8988T (cell line): ENCODE results near the gene GTF2F2.
A peak's percentile ranks its signal among the peaks of the same experiment; 100 is the strongest.
"Not testable (repeated sequence)": the region's sequence is repeated elsewhere in the genome, so short reads cannot be mapped to it uniquely, and the experiment has no call there.

ENCODE experiments used
- DNase-seq: peaks from one replicate; pipeline ENCODE4 v3.0.0; 2011

GTF2F2 gene

GRCh38 chr13:45257638-45258333 lies 137.5 kb downstream of the GTF2F2 start:
- DNase-seq = no peak

- no peak for DNase-seq
These were observed 138.0 kb downstream of the GTF2F2 start for GRCh38 chr13:45258334-45258675.

DNA sequence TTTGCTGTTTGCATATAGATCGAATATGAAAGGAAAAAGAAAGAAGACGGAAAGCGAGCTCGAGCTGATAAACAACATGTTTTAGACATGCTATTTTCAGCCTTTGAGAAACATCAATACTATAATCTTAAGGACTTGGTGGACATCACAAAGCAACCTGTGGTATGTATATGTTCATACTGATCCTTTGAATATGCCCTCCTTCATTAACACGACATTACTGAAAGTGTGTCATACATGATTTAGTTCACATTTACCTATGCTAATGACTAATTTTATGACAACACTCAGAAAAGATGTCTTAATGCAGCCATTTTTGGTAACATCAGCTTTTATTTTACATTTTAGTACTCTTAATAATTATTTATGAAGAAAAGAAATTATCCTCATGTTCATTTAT lies 146.9 kb downstream of the GTF2F2 start:
- DNase-seq = no peak

DNA sequence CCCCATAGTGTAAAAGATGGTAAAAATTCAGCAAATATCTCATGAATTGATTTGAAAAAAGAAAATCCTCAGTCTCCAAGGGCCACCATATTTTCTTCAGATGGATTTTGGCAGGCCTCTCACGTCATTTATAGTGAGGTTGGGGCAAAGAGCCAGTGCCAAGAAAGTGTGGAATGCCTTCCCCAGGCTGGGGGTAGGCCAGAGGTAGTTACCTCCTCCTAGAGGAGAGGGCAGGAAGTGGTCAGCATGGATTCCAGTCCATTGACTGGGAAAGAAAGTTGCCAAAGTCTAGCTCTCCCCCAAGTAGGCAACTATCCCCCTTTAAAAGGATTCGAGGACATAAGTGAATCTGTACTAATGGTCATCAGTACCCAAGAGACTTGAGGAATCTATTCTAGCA lies 148.9 kb downstream of the GTF2F2 start:
- no peak for DNase-seq

DNA sequence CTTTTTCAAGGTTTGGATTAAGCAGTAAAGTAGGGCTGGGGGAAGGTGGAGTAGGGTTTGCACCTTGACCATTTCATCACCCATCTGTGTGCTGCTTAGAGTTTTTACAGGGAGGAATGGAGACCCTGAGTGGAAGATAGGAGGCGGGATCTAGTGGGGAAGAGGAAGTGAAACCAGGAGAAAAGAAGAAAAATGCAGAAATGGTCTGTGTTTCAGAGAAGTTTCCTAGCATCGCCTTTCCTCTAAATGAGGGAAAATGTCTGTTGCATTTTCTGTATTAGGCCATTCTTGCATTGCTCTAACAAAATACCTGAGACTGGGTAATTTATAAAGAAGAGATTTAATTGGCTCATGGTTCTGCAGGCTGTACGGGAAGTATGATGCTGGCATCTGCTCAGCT lies 156.6 kb downstream of the GTF2F2 start:
- no peak for DNase-seq

DNA sequence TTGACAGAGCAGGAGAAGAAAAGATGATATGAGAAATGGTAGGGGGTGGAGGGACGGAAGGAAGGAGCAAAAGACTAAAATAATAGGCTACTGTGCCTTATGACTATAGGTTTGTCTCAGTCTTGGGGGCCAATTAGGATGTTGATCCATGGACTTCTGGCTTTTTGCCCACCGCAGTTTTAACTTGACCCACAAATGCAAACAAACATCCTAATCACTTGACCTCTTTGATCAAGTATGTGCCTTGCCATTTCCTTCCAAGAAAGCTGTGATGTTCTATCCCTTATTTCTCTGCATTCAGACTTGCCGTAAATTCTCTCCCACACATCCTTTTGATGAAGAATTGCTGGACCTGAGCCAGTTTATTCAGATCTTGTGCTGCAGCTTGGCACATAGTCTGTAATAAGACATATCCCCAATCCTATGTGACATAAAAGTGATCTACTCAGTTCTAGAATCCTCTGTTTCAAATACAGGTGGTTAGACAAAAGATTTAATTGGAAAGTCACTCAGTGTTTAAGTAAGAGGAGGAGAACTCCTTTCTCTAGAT lies 157.9 kb downstream of the GTF2F2 start:
- no peak for DNase-seq

DNA sequence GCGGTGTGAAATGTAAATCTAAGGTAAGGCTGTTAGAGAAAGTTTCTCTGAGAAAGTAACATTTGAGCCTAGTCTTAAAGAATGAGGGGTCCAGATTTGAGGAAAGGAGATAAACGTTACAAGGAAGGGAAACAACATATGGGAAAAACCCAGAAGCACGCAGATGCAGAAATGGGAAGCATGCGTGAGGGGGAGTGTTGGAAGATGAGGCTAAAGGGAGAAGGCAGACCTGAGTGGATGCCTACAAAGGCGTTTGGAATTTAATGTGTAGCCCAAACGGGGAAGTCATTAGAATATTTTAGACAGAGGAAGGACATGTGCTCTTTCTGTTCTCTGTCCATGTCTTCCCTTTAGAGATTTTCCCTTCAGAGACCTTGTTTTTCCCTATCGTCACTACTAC lies 159.7 kb downstream of the GTF2F2 start:
- no peak for DNase-seq

DNA sequence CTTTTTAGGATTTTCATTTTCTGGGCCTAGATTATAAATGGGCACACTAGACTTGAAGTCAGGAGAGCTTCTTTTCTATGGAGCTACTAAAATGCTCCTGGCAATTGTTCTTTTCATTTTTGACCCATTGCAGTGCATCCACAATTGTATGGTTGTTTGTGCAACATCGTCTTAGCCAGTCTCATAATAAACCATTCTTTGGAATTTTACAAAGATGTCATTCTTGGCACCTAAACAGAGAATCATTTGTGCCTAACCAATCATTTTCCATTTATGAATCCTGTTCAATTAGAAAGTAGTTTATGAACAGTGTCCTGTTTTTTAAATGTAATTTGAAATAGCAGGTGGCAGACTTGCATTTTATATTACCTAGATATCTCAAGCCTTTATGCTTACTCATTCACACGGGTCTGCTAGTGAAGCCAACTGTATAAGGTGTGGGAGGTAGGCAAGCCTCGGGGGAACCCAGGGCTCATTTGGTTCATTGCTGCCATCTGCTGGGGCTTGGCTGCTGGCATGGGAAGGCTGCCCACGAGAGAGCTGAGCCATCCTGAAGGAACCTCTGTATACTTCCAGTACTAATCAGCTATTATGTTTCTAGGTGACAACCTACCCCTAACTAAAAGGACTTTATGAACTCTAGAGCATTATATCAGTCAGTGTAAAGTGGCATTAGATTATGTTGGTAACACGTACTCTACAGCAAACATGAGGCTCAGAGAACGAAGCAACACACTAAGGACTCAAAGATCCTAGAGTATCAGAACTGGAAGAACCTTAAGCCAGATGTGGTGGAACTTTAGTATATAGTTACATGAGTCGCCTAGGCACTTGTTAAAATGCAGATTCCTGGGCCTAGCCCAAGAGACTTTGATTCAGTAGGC lies 160.7 kb downstream of the GTF2F2 start:
- DNase-seq = peak; percentile 71

- DNase-seq = no peak
These were observed 162.7 kb downstream of the GTF2F2 start for GRCh38 chr13:45282994-45283393.

GRCh38 chr13:45289936-45290563 lies 169.7 kb downstream of the GTF2F2 start:
- no peak for DNase-seq

DNA sequence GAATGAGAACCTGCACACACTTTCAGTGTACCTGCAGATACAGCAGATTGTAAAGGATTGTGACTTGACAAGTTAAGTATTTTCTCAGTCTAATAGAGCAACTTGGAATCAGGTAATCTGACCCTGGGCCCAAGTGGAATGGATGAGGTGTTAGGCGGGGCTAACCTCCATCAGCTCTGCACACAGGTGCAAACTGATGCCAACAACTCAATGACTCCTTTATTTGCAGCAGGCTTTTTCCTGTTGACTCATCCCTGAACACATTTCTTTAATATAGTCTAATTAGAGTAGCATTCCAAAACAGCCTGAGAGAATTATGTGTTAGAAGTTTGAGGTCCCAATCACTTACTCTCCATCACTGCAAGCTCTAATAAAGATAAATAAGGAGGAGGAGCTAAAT lies 171.9 kb downstream of the GTF2F2 start:
- no peak for DNase-seq

DNA sequence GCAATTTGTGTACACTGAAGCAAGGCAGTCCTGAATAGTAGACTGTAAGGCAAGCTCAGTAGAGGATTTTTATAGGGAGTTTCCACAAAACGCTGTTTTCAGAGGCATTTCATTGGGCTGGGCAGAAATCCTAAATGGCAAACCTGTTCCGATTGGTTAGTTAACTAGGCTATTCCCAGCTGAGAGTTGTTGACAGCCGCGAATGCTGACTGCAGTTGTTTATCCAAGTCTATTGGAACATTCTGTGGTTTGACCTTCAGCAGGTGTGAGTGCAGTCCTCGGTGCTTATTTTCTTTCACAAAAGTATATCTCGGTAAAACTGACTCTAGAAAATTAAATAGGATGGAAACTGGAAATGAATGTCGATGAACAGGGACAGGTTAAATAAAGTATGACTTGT lies 175.2 kb downstream of the GTF2F2 start:
- no peak for DNase-seq

GRCh38 chr13:45296259-45296658 lies 175.9 kb downstream of the GTF2F2 start:
- DNase-seq = no peak

DNA sequence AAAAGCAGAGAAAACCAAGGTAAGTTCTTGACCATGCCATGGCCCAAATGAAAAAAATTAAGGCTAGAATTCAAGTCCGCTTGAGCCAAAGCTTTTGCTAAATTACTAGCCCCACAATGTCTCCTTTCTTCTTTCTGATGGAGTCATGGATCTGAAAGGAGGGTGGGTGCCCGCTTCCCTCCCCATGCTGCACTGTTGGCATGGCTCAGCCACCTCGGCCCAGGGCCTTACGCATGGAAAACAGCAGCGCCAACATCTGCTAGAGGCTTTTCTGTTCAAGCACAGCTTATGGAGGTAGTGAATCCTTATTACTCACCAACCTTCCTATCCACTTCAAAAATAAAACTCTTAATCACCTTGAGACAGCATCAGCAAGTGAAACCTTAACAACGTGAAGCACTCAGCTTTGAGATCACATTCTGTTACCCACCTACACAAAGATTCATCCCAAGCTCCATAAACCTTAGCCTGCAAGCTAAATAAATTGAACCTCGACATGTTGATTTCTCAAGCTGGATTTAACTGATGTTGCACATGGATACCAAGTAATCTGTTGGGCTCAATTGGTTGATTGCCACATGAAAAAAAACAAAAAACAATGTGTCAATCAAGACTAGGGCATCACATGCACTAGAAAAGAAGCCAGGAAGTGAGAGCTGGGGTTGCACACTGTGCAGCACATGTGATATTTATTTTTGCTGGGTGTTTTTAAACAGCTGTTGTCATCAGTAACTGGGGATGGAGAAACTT lies 177.3 kb downstream of the GTF2F2 start:
- DNase-seq = no peak

DNA sequence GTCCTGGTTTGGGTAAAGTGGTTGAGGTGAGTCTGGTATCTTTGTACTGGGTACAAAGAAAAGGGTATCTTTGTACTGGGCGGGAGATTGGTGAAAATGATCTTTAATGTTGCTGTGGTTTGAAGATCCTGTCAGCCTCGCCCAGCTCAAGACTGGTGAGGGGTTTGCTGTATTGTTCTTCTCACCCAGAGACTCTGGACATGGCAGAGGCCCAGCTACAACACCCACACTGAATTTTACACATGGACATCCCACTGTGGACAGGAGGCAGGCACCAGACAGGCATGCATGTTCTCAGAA lies 177.8 kb downstream of the GTF2F2 start:
- DNase-seq = no peak

GRCh38 chr13:45298550-45298949 lies 178.2 kb downstream of the GTF2F2 start:
- DNase-seq = not testable (repeated sequence)

- DNase-seq = no peak
These were observed 178.9 kb downstream of the GTF2F2 start for GRCh38 chr13:45299194-45299593.

DNA sequence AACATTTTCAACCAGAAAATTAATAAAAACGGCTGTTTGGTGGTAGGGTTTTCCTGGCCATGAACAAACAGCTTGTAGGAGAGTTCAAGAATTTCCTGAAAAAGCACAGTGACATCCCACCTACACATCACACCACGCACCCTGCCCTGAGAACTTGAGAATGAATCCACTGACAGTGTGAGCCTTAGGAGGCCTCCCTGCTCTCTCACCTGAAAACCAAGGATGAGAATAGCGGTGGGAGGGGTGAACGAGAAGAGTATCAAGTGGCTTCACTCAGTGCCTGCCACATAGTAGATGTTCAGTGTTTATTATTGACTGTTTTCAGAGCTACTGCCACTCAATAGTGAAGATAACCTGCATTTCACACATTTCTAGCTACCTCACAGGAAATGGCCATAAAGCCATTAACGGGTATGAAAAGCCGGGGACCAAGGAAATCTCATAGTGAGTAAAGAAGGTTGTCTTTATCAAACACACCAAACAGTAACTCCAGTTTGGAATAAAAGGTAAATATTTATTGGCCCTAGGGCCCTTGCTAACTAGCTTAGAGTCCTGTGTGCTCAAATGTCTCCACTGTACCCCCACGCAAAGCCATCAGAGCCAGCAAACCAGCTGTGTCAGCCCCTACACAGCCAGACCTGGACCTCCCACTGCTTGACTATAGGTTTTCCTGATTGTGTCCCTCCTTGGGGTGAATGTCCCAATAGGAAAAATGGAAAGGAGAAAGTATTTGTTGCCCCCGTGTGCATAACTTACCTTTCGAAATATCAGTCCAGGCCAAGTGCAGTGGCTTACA lies 180.1 kb downstream of the GTF2F2 start:
- no peak for DNase-seq

GRCh38 chr13:45301263-45301662 lies 181.0 kb downstream of the GTF2F2 start:
- DNase-seq = no peak

DNA sequence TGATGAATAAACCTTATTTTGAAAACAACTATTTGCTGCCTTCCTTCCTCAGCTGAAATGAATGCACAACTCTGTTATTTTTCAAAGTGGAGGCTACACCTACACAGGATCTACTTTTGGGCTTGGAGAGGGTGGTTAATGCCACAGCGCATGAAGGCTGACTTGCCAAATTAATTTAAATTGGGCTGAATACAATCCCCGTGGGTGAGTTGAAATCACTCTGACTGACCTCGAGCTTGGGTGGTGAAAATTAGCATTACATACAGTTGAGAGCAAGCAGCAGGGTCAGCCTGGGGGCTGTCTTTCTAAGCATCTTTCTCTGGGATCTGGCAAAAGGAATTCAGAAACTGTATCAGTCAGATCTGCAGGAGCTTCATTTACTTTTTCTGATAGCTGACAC lies 182.2 kb downstream of the GTF2F2 start:
- DNase-seq = no peak

GRCh38 chr13:45303026-45303425 lies 182.7 kb downstream of the GTF2F2 start:
- no peak for DNase-seq

DNA sequence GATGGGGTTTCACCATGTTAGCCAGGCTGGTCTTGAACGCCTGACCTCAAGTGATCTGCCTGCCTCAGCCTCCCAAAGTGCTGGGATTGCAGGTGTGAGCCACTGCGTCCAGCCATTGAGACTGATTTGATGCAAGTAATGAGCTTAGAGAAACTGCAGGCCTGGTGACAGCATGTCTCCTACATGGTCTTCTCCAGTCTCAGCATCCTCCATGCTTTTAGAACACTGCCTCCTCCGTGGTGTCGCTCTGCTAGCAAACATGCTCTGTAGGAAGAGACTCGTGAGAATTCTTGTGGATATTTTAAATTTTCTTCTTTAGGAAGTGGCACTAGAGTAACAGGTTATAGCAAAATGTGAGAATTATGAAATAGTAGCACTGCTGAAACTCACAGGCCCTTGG lies 183.6 kb downstream of the GTF2F2 start:
- no peak for DNase-seq
